Keratinocyte (primary cell): Measurements from ENCODE around the gene BNIP5.
"Not testable (repeated sequence)": the region's sequence is repeated elsewhere in the genome, so short reads cannot be mapped to it uniquely, and the experiment has no call there.

Experiments used
- EZH2 ChIP-seq: IDR thresholded peaks from one replicate; pipeline ENCODE4 v1.6.1; 2012; ENCODE audit warnings: inconsistent platforms, mild to moderate bottlenecking, low read length, moderate library complexity
- TF ChIP-seq, protein P1 (sequence below), 3 experiments: IDR thresholded peaks in 1 of 3; conservative IDR thresholded peaks in 1 of 3; optimal IDR thresholded peaks in 1 of 3; 2 replicates in 2 of 3; 3 replicates in 1 of 3; pipeline versions ENCODE3 to v1.5.1; 2011; ENCODE audit warnings: low read length in 3 of 3, mild to moderate bottlenecking in 3 of 3, moderate library complexity in 2 of 3, control low read depth in 1 of 3, inconsistent platforms in 1 of 3; ENCODE audit not compliant: insufficient read depth in 2 of 3; ENCODE audit errors: extremely low read depth in 1 of 3

DNA sequence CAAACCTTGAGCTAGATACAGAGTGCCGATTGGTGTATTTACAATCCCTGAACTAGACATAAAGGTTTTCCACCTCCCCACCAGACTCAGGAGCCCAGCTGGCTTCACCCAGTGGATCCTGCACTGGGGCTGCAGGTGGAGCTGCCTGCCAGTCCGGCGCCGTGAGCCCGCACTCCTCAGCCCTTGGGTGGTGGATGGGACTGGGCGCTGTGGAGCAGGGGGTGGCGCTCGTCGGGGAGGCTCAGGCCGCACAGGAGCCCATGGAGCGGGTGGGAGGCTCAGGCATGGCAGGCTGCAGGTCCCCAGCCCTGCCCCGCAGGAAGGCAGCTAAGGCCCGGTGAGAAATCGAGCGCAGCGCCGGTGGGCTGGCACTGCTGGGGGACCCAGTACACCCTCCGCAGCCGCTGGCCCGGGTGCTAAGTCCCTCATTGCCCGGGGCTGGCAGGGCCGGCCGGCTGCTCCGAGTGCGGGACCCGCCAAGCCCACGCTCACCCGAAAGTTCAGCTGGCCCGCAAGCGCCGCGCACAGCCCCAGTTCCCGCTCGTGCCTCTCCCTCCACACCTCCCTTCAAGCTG lies 27.5 kb upstream of the BNIP5 start:
- not testable (repeated sequence) for TF ChIP-seq EZH2
- TF ChIP-seq, protein P1, sequence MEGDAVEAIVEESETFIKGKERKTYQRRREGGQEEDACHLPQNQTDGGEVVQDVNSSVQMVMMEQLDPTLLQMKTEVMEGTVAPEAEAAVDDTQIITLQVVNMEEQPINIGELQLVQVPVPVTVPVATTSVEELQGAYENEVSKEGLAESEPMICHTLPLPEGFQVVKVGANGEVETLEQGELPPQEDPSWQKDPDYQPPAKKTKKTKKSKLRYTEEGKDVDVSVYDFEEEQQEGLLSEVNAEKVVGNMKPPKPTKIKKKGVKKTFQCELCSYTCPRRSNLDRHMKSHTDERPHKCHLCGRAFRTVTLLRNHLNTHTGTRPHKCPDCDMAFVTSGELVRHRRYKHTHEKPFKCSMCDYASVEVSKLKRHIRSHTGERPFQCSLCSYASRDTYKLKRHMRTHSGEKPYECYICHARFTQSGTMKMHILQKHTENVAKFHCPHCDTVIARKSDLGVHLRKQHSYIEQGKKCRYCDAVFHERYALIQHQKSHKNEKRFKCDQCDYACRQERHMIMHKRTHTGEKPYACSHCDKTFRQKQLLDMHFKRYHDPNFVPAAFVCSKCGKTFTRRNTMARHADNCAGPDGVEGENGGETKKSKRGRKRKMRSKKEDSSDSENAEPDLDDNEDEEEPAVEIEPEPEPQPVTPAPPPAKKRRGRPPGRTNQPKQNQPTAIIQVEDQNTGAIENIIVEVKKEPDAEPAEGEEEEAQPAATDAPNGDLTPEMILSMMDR (optimal IDR thresholded peaks at IDR 0.05 in 1 of 3, IDR thresholded peaks at IDR 0.05 in 1 of 3, conservative IDR thresholded peaks at IDR 0.05 in 1 of 3; ENCODE audit: extremely low read depth in 1 of 3, insufficient read depth in 2 of 3, low read length in 3 of 3) = not testable (repeated sequence)
